Prostate gland (tissue), 2 donors: ENCODE results near the gene SLC7A7.

ENCODE experiments used
- POLR2A ChIP-seq: fragments of 450-650 bp; IDR thresholded peaks from one replicate; pipeline ENCODE4 v1.6.1; 2016; ENCODE audit warnings: antibody characterized with exemption, mild to moderate bottlenecking
- POLR2AphosphoS5 ChIP-seq: sonication (generic); formaldehyde crosslinking; IDR thresholded peaks from one replicate; pipeline ENCODE4 v1.6.1; 2017; ENCODE audit warnings: antibody characterized with exemption
- TF ChIP-seq, protein P1 (sequence below), 4 experiments: fragments of 200-600 bp in 2 of 4; fragments of 450-650 bp in 2 of 4; sonication (generic) in 2 of 4; IDR thresholded peaks; 1 replicate in 3 of 4; 2 replicates in 1 of 4; pipeline ENCODE4 v1.5.1; 2016 to 2019; ENCODE audit warnings: antibody characterized with exemption in 4 of 4, mild to moderate bottlenecking in 2 of 4, moderate library complexity in 2 of 4

DNA sequence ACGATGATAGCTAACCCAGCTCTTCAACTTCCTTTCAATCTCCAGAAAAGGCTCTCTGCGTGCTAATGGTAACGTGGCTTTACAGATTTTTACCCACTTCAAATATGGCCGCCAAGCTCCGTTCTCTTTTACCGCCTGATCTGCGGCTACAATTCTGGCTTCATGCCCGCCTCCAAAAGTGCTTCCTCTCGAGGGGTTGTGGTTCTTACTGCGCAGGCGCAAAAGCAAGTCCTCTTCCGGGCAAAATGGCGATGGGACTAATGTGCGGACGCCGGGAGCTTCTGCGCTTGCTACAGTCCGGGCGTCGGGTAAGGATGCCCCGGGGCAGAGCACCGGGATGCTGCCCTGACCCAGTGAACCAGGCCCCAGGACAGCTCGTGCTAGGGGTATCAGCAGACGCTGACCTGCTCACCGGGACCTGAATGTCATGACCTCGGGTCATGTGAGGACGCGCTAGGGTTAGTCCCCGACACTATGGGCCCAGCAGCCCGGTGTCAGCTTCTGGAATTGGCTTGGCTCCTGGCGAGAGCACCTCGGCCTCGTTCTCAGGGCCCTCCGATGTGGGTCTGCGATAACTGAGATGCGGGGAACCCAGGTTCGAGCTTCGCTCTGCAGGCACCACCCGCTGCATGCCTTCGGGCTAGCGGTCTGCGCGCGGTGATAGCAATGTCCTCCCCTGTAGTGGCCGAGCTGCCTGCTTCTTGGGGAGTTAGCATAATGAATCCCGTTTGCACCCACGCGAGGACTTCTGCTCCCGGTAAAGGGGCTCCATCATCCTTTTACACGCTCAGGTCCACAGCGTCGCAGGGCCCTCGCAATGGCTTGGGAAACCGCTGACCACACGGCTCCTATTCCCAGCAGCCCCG lies 48.5 kb downstream of the SLC7A7 start, which contains the start of gene OXA1L:
- TF ChIP-seq, protein P1, sequence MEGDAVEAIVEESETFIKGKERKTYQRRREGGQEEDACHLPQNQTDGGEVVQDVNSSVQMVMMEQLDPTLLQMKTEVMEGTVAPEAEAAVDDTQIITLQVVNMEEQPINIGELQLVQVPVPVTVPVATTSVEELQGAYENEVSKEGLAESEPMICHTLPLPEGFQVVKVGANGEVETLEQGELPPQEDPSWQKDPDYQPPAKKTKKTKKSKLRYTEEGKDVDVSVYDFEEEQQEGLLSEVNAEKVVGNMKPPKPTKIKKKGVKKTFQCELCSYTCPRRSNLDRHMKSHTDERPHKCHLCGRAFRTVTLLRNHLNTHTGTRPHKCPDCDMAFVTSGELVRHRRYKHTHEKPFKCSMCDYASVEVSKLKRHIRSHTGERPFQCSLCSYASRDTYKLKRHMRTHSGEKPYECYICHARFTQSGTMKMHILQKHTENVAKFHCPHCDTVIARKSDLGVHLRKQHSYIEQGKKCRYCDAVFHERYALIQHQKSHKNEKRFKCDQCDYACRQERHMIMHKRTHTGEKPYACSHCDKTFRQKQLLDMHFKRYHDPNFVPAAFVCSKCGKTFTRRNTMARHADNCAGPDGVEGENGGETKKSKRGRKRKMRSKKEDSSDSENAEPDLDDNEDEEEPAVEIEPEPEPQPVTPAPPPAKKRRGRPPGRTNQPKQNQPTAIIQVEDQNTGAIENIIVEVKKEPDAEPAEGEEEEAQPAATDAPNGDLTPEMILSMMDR (IDR thresholded peaks at IDR 0.05) = no peak
- TF ChIP-seq POLR2A = no peak
- TF ChIP-seq POLR2AphosphoS5 = peak; percentile 98
